Neuronal stem cell (in vitro differentiated cells): ENCODE results near the gene CXCL3.
A peak's percentile ranks its signal among the peaks of the same experiment; 100 is the strongest.

Experiments used
- DNase-seq: peaks from one replicate; pipeline ENCODE4 v3.0.0-alpha.2; 2013; ENCODE audit warnings: low spot score
- H2AFZ ChIP-seq: one replicate; pipeline ENCODE4 v1.6.1; 2013; ENCODE audit warnings: mild to moderate bottlenecking, low read length, inconsistent platforms
- H2AK5ac ChIP-seq: 2 replicates; pipeline ENCODE4 v1.6.1; 2013; ENCODE audit warnings: low read depth, mild to moderate bottlenecking, inconsistent platforms, low read length, moderate library complexity, mixed read lengths
- H2BK120ac ChIP-seq: 2 replicates; pipeline ENCODE4 v1.6.1; 2013; ENCODE audit warnings: low read depth, mild to moderate bottlenecking, inconsistent platforms, low read length, moderate library complexity, mixed read lengths
- H2BK12ac ChIP-seq: one replicate; pipeline ENCODE4 v1.6.1; 2013; ENCODE audit warnings: low read length, inconsistent platforms
- H2BK15ac ChIP-seq: 2 replicates; pipeline ENCODE4 v1.6.1; 2013; ENCODE audit warnings: mild to moderate bottlenecking, low read length, inconsistent platforms, mixed read lengths
- H2BK5ac ChIP-seq: one replicate; pipeline ENCODE4 v1.6.1; 2013; ENCODE audit warnings: inconsistent platforms, mild to moderate bottlenecking, low read length, moderate library complexity
- H3K14ac ChIP-seq: one replicate; pipeline ENCODE4 v1.6.1; 2013; ENCODE audit warnings: low read length, inconsistent platforms
- H3K18ac ChIP-seq: 2 replicates; pipeline ENCODE4 v1.6.1; 2013; ENCODE audit warnings: low read length, inconsistent platforms
- H3K23ac ChIP-seq: 2 replicates; pipeline ENCODE4 v1.6.1; 2013; ENCODE audit warnings: low read depth, mild to moderate bottlenecking, mixed read lengths, low read length, inconsistent platforms; ENCODE audit not compliant: poor library complexity
- H3K27ac ChIP-seq: replicated peaks from 3 replicates; pipeline ENCODE4 v1.5.1; 2013; ENCODE audit warnings: low read length, inconsistent platforms
- H3K27me3 ChIP-seq, 3 experiments: 2 replicates each; pipeline ENCODE4 v1.6.1; 2013; ENCODE audit warnings: low read length in 3 of 3, mild to moderate bottlenecking in 2 of 3, inconsistent platforms in 1 of 3, low read depth in 1 of 3, mixed read lengths in 1 of 3, moderate library complexity in 1 of 3; ENCODE audit not compliant: control insufficient read depth in 3 of 3, insufficient read depth in 3 of 3
- H3K36me3 ChIP-seq, 2 donors: replicated peaks in 1 of 2; 2 replicates each; pipeline ENCODE4 v1.6.1; 2013; ENCODE audit warnings: low read length in 2 of 2; ENCODE audit not compliant: control insufficient read depth in 2 of 2, insufficient read depth in 2 of 2
- H3K4ac ChIP-seq: 2 replicates; pipeline ENCODE4 v1.6.1; 2013; ENCODE audit warnings: inconsistent platforms, mild to moderate bottlenecking, low read length, moderate library complexity
- H3K4me1 ChIP-seq, 2 donors: 1 replicate in 1 of 2; 2 replicates in 1 of 2; pipeline ENCODE4 v1.6.1; 2013; ENCODE audit warnings: low read length in 2 of 2, low read depth in 1 of 2; ENCODE audit not compliant: control insufficient read depth in 2 of 2, insufficient read depth in 1 of 2
- H3K4me2 ChIP-seq: one replicate; pipeline ENCODE4 v1.6.1; 2013; ENCODE audit warnings: mild to moderate bottlenecking, low read length, inconsistent platforms; ENCODE audit not compliant: insufficient read depth, poor library complexity, severe bottlenecking
- H3K4me3 ChIP-seq, 2 donors: 2 replicates each; pipeline ENCODE4 v1.5.1; 2013; ENCODE audit warnings: low read length in 2 of 2, mild to moderate bottlenecking in 2 of 2, inconsistent platforms in 1 of 2, moderate library complexity in 1 of 2
- H3K79me1 ChIP-seq: one replicate; pipeline ENCODE4 v1.6.1; 2013; ENCODE audit warnings: low read depth, mild to moderate bottlenecking, inconsistent platforms, low read length, moderate library complexity
- H3K9ac ChIP-seq: one replicate; pipeline ENCODE4 v1.6.1; 2013; ENCODE audit warnings: mild to moderate bottlenecking, low read depth, low read length, inconsistent platforms; ENCODE audit not compliant: poor library complexity
- H3K9me3 ChIP-seq, 2 donors: replicated peaks in 1 of 2; 2 replicates each; pipeline versions ENCODE3 to v1.6.1; 2013; ENCODE audit warnings: low read length in 2 of 2, mild to moderate bottlenecking in 2 of 2, inconsistent platforms in 1 of 2, low read depth in 1 of 2, mixed read lengths in 1 of 2, moderate library complexity in 1 of 2; ENCODE audit not compliant: control insufficient read depth in 2 of 2, insufficient read depth in 1 of 2
- H4K8ac ChIP-seq: one replicate; pipeline ENCODE4 v1.6.1; 2013; ENCODE audit warnings: low read depth, mild to moderate bottlenecking, inconsistent platforms, low read length, moderate library complexity
- H4K91ac ChIP-seq: one replicate; pipeline ENCODE4 v1.6.1; 2013; ENCODE audit warnings: low read length, low read depth, mild to moderate bottlenecking, inconsistent platforms; ENCODE audit not compliant: poor library complexity
- WGBS, 2 donors: extraction: QIAGEN DNeasy Blood & Tissue Kit; methylation state at CpG; one replicate each; pipeline ENCODE4 v1.1.7; 2013; ENCODE audit warnings: missing lambda C conversion rate in 2 of 2, mixed read lengths in 1 of 2; ENCODE audit not compliant: insufficient read length in 2 of 2, insufficient replicate concordance in 1 of 2; ENCODE audit errors: extremely low coverage in 2 of 2; 5-methylcytosine and 5-hydroxymethylcytosine counted together

The CXCL3 gene

GRCh38 chr4:74042681-74043080 lies 4.2 kb upstream of the CXCL3 start:
- no peak overlapping the region for H3K14ac ChIP-seq
- no peak for DNase-seq
- H3K27me3 ChIP-seq, result no peaks in the 10 kb centered on the region
- H3K4me3 ChIP-seq, result no peak overlapping the region
- no peak overlapping the region for H2BK120ac ChIP-seq
- H2BK5ac ChIP-seq, result no peak overlapping the region
- no peak overlapping the region for H3K23ac ChIP-seq
- H2BK12ac ChIP-seq, result no peak overlapping the region
- no peak overlapping the region for H3K4me2 ChIP-seq
- no peak overlapping the region for H2AFZ ChIP-seq
- H3K79me1 ChIP-seq, result no peaks in the 10 kb centered on the region
- no peak overlapping the region for H3K27ac ChIP-seq
- no peak overlapping the region for H3K9ac ChIP-seq
- no peak overlapping the region for H2BK15ac ChIP-seq
- H3K4me1 ChIP-seq, result peaks cover 2 to 6% of the 10 kb centered on the region in 2 donors
- no peak overlapping the region for H4K91ac ChIP-seq
- H3K4ac ChIP-seq, result no peak overlapping the region
- H3K18ac ChIP-seq, result no peak overlapping the region
- no peak overlapping the region for H2AK5ac ChIP-seq
- WGBS, 2 donors, result no CpG with 5 or more reads among the region's 2 CpGs
- H4K8ac ChIP-seq, result no peak overlapping the region
- no peaks in the 10 kb centered on the region for H3K36me3 ChIP-seq
- no peaks in the 10 kb centered on the region for H3K9me3 ChIP-seq

GRCh38 chr4:74041418-74041817 lies 2.9 kb upstream of the CXCL3 start:
- Histone ChIP-seq H4K91ac (no peak overlapping the region), H3K4me3 (no peak overlapping the region), H3K23ac (no peak overlapping the region), H3K9me3 (no peaks in the 10 kb centered on the region), H2BK15ac (no peak overlapping the region), H3K36me3 (no peaks in the 10 kb centered on the region), H3K18ac (no peak overlapping the region), H2BK5ac (no peak overlapping the region), H2AK5ac (no peak overlapping the region), H3K9ac (no peak overlapping the region), H3K27ac (no peak overlapping the region), H3K4me1 (peaks cover 3 to 9% of the 10 kb centered on the region in 2 donors), H3K4ac (no peak overlapping the region), H4K8ac (no peak overlapping the region), H2AFZ (no peak overlapping the region), H3K14ac (no peak overlapping the region), H2BK120ac (no peak overlapping the region), H3K4me2 (no peak overlapping the region), H3K27me3 (no peaks in the 10 kb centered on the region), H2BK12ac (no peak overlapping the region), H3K79me1 (no peaks in the 10 kb centered on the region)
- WGBS, 2 donors, result no CpG with 5 or more reads among the region's 1 CpG
- DNase-seq, result no peak

- no peak overlapping the region for H3K18ac ChIP-seq
- H3K9ac ChIP-seq, result no peak overlapping the region
- no peak for DNase-seq
- no peak overlapping the region for H3K4ac ChIP-seq
- no peak overlapping the region for H3K23ac ChIP-seq
- peaks cover 3 to 9% of the 10 kb centered on the region in 2 donors for H3K4me1 ChIP-seq
- H4K8ac ChIP-seq, result no peak overlapping the region
- no peaks in the 10 kb centered on the region for H3K36me3 ChIP-seq
- no peak overlapping the region for H3K27ac ChIP-seq
- H2AK5ac ChIP-seq, result no peak overlapping the region
- no peak overlapping the region for H2BK15ac ChIP-seq
- H4K91ac ChIP-seq, result no peak overlapping the region
- no peaks in the 10 kb centered on the region for H3K27me3 ChIP-seq
- H2AFZ ChIP-seq, result peak overlapping the region; percentile 95
- H3K79me1 ChIP-seq, result no peaks in the 10 kb centered on the region
- H3K14ac ChIP-seq, result no peak overlapping the region
- WGBS, 2 donors, result no CpG with 5 or more reads among the region's 4 CpGs
- no peak overlapping the region for H2BK5ac ChIP-seq
- no peaks in the 10 kb centered on the region for H3K9me3 ChIP-seq
- H2BK120ac ChIP-seq, result no peak overlapping the region
- H3K4me2 ChIP-seq, result no peak overlapping the region
- H2BK12ac ChIP-seq, result no peak overlapping the region
- H3K4me3 ChIP-seq, result peak overlapping the region; percentile 54 to 92
These were observed 850 bp upstream of the CXCL3 start for GRCh38 chr4:74039315-74039763.

- Histone ChIP-seq H2AFZ (peak overlapping the region; percentile 95), H2AK5ac (no peak overlapping the region), H3K27me3 (peaks cover 0 to under 1% (median 0%) of the 10 kb centered on the region in 3 experiments), H3K9ac (peak overlapping the region; percentile 55), H3K36me3 (no peaks in the 10 kb centered on the region), H3K18ac (peak overlapping the region; percentile 62), H3K14ac (no peak overlapping the region), H3K23ac (no peak overlapping the region), H3K4me2 (peak overlapping the region; percentile 53), H2BK15ac (no peak overlapping the region), H3K9me3 (no peaks in the 10 kb centered on the region), H3K79me1 (no peaks in the 10 kb centered on the region), H2BK5ac (peak overlapping the region; percentile 58), H4K91ac (no peak overlapping the region), H3K4me1 (peaks cover 3 to 9% of the 10 kb centered on the region in 2 donors), H2BK120ac (no peak overlapping the region), H2BK12ac (no peak overlapping the region), H3K4me3 (peak overlapping the region; percentile 54 to 92), H4K8ac (no peak overlapping the region), H3K4ac (no peak overlapping the region), H3K27ac (no peak overlapping the region)
- no CpG with 5 or more reads among the region's 17 CpGs for WGBS, 2 donors
- peak; percentile 8 for DNase-seq
These were observed 434 bp downstream of the CXCL3 start for GRCh38 chr4:74038086-74038424.
